Stomach (tissue), 4 donors: Measurements from ENCODE around the gene CTDSPL.
A peak's percentile ranks its signal among the peaks of the same experiment; 100 is the strongest.

Source experiments
- POLR2A ChIP-seq, 4 donors: fragments of 450-650 bp; IDR thresholded peaks; one replicate each; pipeline ENCODE4 v1.6.1; 2016; ENCODE audit warnings: antibody characterized with exemption in 4 of 4, control low read depth in 2 of 4, mild to moderate bottlenecking in 1 of 4, moderate library complexity in 1 of 4
- TF ChIP-seq, protein P1 (sequence below), 7 experiments: fragments of 450-650 bp in 4 of 7; fragments of 200-600 bp in 3 of 7; sonication (generic) in 3 of 7; IDR thresholded peaks; one replicate each; pipeline ENCODE4 v1.5.1; 2016 to 2019; ENCODE audit warnings: antibody characterized with exemption in 7 of 7, control low read depth in 2 of 7, mild to moderate bottlenecking in 1 of 7

GRCh38 chr3:37996785-37997301 lies 135.2 kb downstream of the CTDSPL start:
- TF ChIP-seq POLR2A (IDR thresholded peaks at IDR 0.05): no peak
- TF ChIP-seq, protein P1, sequence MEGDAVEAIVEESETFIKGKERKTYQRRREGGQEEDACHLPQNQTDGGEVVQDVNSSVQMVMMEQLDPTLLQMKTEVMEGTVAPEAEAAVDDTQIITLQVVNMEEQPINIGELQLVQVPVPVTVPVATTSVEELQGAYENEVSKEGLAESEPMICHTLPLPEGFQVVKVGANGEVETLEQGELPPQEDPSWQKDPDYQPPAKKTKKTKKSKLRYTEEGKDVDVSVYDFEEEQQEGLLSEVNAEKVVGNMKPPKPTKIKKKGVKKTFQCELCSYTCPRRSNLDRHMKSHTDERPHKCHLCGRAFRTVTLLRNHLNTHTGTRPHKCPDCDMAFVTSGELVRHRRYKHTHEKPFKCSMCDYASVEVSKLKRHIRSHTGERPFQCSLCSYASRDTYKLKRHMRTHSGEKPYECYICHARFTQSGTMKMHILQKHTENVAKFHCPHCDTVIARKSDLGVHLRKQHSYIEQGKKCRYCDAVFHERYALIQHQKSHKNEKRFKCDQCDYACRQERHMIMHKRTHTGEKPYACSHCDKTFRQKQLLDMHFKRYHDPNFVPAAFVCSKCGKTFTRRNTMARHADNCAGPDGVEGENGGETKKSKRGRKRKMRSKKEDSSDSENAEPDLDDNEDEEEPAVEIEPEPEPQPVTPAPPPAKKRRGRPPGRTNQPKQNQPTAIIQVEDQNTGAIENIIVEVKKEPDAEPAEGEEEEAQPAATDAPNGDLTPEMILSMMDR (IDR thresholded peaks at IDR 0.05): peak in 6 of 7 experiments; percentile 86 to 98 (median 94)
